Heart left ventricle (tissue), 13 donors: ENCODE data around the gene VMAC.

Experiments used
- POLR2A ChIP-seq, 2 donors: fragments of 450-650 bp; IDR thresholded peaks; one replicate each; pipeline ENCODE4 v1.6.1; 2017; ENCODE audit warnings: antibody characterized with exemption in 2 of 2, mild to moderate bottlenecking in 2 of 2, moderate library complexity in 2 of 2
- TF ChIP-seq, protein P1 (sequence below), 12 donors: fragments of 200-600 bp; sonication (generic) in 4 of 12; IDR thresholded peaks; one replicate each; pipeline versions ENCODE4 v1.5.0 to v1.8.0; 2018 to 2022; ENCODE audit warnings: antibody characterized with exemption in 12 of 12, mild to moderate bottlenecking in 5 of 12
- donor health status: ischemic (EF 13 %, LVEDD 7.1; RV severe dilation, severe dysfunction).
- donor health status: DM: no; HTN: yes; CAD: no.
- donor health status: DM: no; HTN: no; CAD: no.
- donor health status: ischemic (EF 25% LVEDD 6.9; RV normal size, moderate dysfunction).
- donor health status: ischemic (EF 25% LVEDD 5.7; RV mildly dilated, moderate dysfunction).
- donor health status: ischemic (EF 35%, LVEDD 5.7; RV mildly dilated, moderate dysfunction).
- donor health status: nonischemic (EF 11% LVEDD 7.7; RV severe dilation, severe dysfunction).
- donor health status: DM: yes; HTN: yes; CAD: no.
- donor health status: PGD.
- donor health status: ischemic (EF 29% LVEDD 5.4; RV normal size, mild dysfunction).
- donor health status: nonischemic (EF 23%, LVEDD 6.1; RV moderate dilation, normal function).

DNA sequence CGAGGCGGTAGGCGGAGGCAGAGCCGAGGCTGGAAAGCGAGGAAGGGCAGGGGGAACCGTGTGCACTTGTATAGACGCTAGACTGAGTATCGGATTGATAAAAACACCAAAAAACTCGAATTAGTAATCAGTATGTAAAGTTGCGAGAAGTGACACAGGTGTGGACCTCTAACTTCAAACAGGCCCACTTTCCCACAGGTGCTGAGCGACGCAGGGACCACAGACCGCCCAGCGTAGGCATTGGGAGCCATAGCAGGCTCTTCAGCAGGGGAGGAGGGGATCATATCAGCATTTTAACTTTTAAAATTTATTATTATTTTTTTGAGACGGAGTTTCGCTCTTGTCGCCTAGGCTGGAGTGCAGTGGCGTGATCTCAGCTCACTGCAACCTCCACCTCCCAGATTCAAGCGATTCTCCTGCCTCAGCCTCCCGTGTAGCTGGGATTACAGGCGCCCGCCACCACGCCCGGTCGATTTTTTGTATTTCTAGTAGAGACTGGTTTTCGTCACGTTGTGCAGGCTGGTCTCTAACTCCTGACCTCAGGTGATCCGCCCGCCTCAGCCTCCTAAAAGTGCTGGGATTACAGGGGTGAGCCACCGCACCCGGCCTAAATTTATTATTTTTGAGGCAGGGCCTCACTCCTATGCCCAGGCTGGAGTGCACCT, 574 bp downstream of the VMAC start:
- TF ChIP-seq POLR2A (IDR thresholded peaks at IDR 0.05), result no peak
- TF ChIP-seq, protein P1, sequence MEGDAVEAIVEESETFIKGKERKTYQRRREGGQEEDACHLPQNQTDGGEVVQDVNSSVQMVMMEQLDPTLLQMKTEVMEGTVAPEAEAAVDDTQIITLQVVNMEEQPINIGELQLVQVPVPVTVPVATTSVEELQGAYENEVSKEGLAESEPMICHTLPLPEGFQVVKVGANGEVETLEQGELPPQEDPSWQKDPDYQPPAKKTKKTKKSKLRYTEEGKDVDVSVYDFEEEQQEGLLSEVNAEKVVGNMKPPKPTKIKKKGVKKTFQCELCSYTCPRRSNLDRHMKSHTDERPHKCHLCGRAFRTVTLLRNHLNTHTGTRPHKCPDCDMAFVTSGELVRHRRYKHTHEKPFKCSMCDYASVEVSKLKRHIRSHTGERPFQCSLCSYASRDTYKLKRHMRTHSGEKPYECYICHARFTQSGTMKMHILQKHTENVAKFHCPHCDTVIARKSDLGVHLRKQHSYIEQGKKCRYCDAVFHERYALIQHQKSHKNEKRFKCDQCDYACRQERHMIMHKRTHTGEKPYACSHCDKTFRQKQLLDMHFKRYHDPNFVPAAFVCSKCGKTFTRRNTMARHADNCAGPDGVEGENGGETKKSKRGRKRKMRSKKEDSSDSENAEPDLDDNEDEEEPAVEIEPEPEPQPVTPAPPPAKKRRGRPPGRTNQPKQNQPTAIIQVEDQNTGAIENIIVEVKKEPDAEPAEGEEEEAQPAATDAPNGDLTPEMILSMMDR (IDR thresholded peaks at IDR 0.05), result no peak
